K562 (cell line): ENCODE results near the gene MBNL2. TPM values are rescaled to one million over a fixed set of nuclear protein-coding genes. Genes with fewer than 3 reads are reported as not detected.

Experiments
- ATAC-seq: fragments of 200-7000 bp; cut with Tn5 transposase; 3 replicates; pipeline ENCODE4 v1.9.1; 2020; ENCODE audit warnings: moderate library complexity
- BruUV-seq: library from RNA; stranded (reverse); fragments of 400-500 nt; replicated peaks from 2 replicates; lab custom pipeline; 2021; lab: Mats Ljungman, UMichigan
- CTCF ChIA-PET: fragments of 300-600 bp; formaldehyde crosslinking; extraction: SDS; loops from one replicate; lab custom pipeline; 2021; ENCODE audit warnings: low intra/inter-chr PET ratio; lab: Yijun Ruan, JAX
- POLR2A ChIA-PET: fragments of 300-600, 350-650 bp; sonication (Branson Sonifier 250); formaldehyde crosslinking; extraction: SDS; loops from one replicate; lab custom pipeline; 2021; ENCODE audit warnings: antibody characterized with exemption, inconsistent platforms; lab: Yijun Ruan, JAX
- DNase-seq, 4 experiments: peaks; one replicate each; pipeline versions ENCODE4 v3.0.0 to v3.0.0-alpha.2; 2011 to 2018; ENCODE audit warnings: low spot score in 3 of 4, mixed read lengths in 3 of 4; ENCODE audit errors: extremely low read depth in 1 of 4
- FAIRE-seq: peaks from 2 replicates; lab custom pipeline; 2011; peaks lifted over from hg19 to GRCh38; lab: Jason Lieb, UNC
- H2AFZ ChIP-seq: 2 replicates; pipeline ENCODE4 v1.6.0; 2011; ENCODE audit warnings: low read depth, low read length, control low read depth, inconsistent platforms
- H3K27ac ChIP-seq: fragments of 200-600 bp; 3 replicates; pipeline ENCODE4 v1.8.0; 2011; ENCODE audit warnings: low read depth, mild to moderate bottlenecking, control low read depth, inconsistent platforms, low read length, moderate library complexity, mixed read lengths; ENCODE audit errors: extremely low read depth
- H3K27me3 ChIP-seq, 2 experiments: fragments of 300-600 bp in 1 of 2; 2 replicates in 1 of 2; 3 replicates in 1 of 2; pipeline versions ENCODE4 v1.6.0 to v1.8.0; 2011; ENCODE audit warnings: inconsistent platforms in 2 of 2, low read length in 2 of 2, mild to moderate bottlenecking in 1 of 2, mixed read lengths in 1 of 2, moderate library complexity in 1 of 2; ENCODE audit not compliant: control insufficient read depth in 2 of 2, insufficient read depth in 2 of 2
- H3K36me3 ChIP-seq: fragments of 300-600 bp; 3 replicates; pipeline ENCODE4 v1.8.0; 2011; ENCODE audit warnings: mild to moderate bottlenecking, low read length, inconsistent platforms; ENCODE audit not compliant: control insufficient read depth, insufficient read depth
- H3K4me1 ChIP-seq, 2 experiments: fragments of 200-600 bp in 1 of 2; replicated peaks in 1 of 2; 2 replicates in 1 of 2; 3 replicates in 1 of 2; pipeline versions ENCODE4 v1.5.1 to v1.8.0; 2011; ENCODE audit warnings: inconsistent platforms in 2 of 2, low read length in 2 of 2, mild to moderate bottlenecking in 1 of 2, mixed read lengths in 1 of 2, moderate library complexity in 1 of 2; ENCODE audit not compliant: control insufficient read depth in 2 of 2, insufficient read depth in 2 of 2
- H3K4me2 ChIP-seq: 2 replicates; pipeline ENCODE4 v1.6.1; 2011; ENCODE audit warnings: low read length, control low read depth, inconsistent platforms, mixed read lengths; ENCODE audit not compliant: insufficient read depth
- H3K4me3 ChIP-seq: fragments of 200-600 bp; sonication (generic), shearing (Covaris generic); 2 replicates; pipeline ENCODE4 v1.5.1; 2016; ENCODE audit warnings: control low read depth, inconsistent platforms
- H3K79me2 ChIP-seq: fragments of 200-600 bp; 3 replicates; pipeline ENCODE4 v1.8.0; 2011; ENCODE audit warnings: low read length, inconsistent platforms; ENCODE audit not compliant: control insufficient read depth, insufficient read depth
- H3K9ac ChIP-seq, 2 experiments: 2 replicates each; pipeline versions ENCODE4 v1.6.0 to v1.6.1; 2011; ENCODE audit warnings: low read depth in 2 of 2, low read length in 2 of 2, control low read depth in 1 of 2, inconsistent platforms in 1 of 2, mild to moderate bottlenecking in 1 of 2, mixed read lengths in 1 of 2; ENCODE audit not compliant: insufficient read depth in 1 of 2
- H3K9me1 ChIP-seq: one replicate; pipeline ENCODE4 v1.6.0; 2011; ENCODE audit warnings: inconsistent platforms, mild to moderate bottlenecking, low read length, moderate library complexity; ENCODE audit not compliant: control insufficient read depth, insufficient read depth
- H3K9me3 ChIP-seq: replicated peaks from 2 replicates; pipeline ENCODE4 v1.5.1; 2011; ENCODE audit warnings: low read depth, low read length, inconsistent platforms; ENCODE audit not compliant: control insufficient read depth, insufficient read depth
- H4K20me1 ChIP-seq: replicated peaks from 2 replicates; pipeline ENCODE4 v1.6.1; 2011; ENCODE audit warnings: low read length, inconsistent platforms, mixed read lengths; ENCODE audit not compliant: control insufficient read depth, insufficient read depth
- GTF2F1 ChIP-seq: IDR thresholded peaks from 2 replicates; pipeline ENCODE4 v1.6.1; 2011; ENCODE audit warnings: low read depth, low read length, improper control_type of control experiment
- PURB ChIP-seq: sonication (generic); formaldehyde crosslinking; IDR thresholded peaks from 2 replicates; pipeline ENCODE4 v1.9.0; 2021; ENCODE audit warnings: low read depth, mild to moderate bottlenecking, missing genetic modification reagents
- RBM22 ChIP-seq: fragments of 200-400 bp; formaldehyde crosslinking; IDR thresholded peaks from 2 replicates; pipeline ENCODE4 v1.6.1; 2018; ENCODE audit warnings: low read length, low read depth; ENCODE audit not compliant: poor library complexity, severe bottlenecking
- ZC3H8 ChIP-seq: fragments of 450-650 bp; IDR thresholded peaks from 2 replicates; pipeline ENCODE4 v1.6.1; 2017
- ZNF318 ChIP-seq, 2 experiments: fragments of 450-650 bp; IDR thresholded peaks; 2 replicates each; pipeline ENCODE4 v1.6.1; 2016; ENCODE audit warnings: mild to moderate bottlenecking in 2 of 2, borderline replicate concordance in 1 of 2, low read depth in 1 of 2, moderate library complexity in 1 of 2
- WGBS: fragments of 100-300 bp; shearing (Covaris generic); methylation state at CpG from one replicate; pipeline ENCODE4 v1.1.6; 2016; ENCODE audit warnings: low coverage, mixed read lengths; ENCODE audit not compliant: insufficient coverage; ENCODE audit errors: missing lambda C conversion rate; 5-methylcytosine and 5-hydroxymethylcytosine counted together
- in situ Hi-C: fragments of 300-500 bp; cut with MboI; formaldehyde crosslinking; loops from 4 replicates; pipeline ENCODE4 v1.15.0; 2018; ENCODE audit warnings: inconsistent platforms, mixed read lengths
- intact Hi-C: fragments of 100-400 bp; cut with micrococcal nuclease; formaldehyde crosslinking; loops from 2 replicates; pipeline ENCODE4 v1.14.2; 2022
- polyA plus RNA-seq, 8 experiments: library from polyadenylated mRNA; depleted of rRNA in 4 of 8; stranded (reverse) in 5 of 8; unstranded in 3 of 8; fragments of >200 nt; fragmentation: Nextera tagmentation in 2 of 8; fragmentation: Illumina TruSeq in 1 of 8; extraction: Ambion mirVana in 2 of 8; extraction: Trizol in 1 of 8; gene quantifications; 2 replicates each; pipeline versions ENCODE4 v1.2.1 to v1.2.3, GENCODE V29; 2011 to 2014; ENCODE audit warnings: inconsistent platforms in 1 of 8, missing spikeins in 1 of 8
- total RNA-seq, 7 experiments: library from RNA; depleted of rRNA in 6 of 7; stranded (reverse); fragments of >200 nt in 6 of 7; fragmentation: Illumina TruSeq in 2 of 7; extraction: Trizol in 2 of 7; gene quantifications; 2 replicates each; pipeline versions ENCODE4 v1.2.1 to v1.2.3, GENCODE V29; 2011 to 2021; ENCODE audit warnings: low replicate concordance in 1 of 7

MBNL2 gene
- total and polyA plus RNA-seq, 9 of the 15 experiments (the other 6 are each of a cell fraction or from before 2014, with no cell fraction given): 7.0 to 24.8 (median 13.8) TPM

GRCh38 chr13:97371486-97372109 lies 149.5 kb downstream of the MBNL2 start:
- BruUV-seq: no TSS peak

More at GRCh38 chr13:97371486-97372109, 149.5 kb downstream of the MBNL2 start:
- DNase-seq (no peak), FAIRE-seq (no peak), ATAC-seq (no peak)
- 90% methylated on average over 4 of the region's 7 CpGs for WGBS
- Histone ChIP-seq H2AFZ (no peak overlapping the region), H3K9me3 (no peaks in the 10 kb centered on the region), H3K4me3 (no peak overlapping the region), H4K20me1 (no peaks in the 10 kb centered on the region), H3K79me2 (no peaks in the 10 kb centered on the region), H3K27me3 (no peaks in the 10 kb centered on the region), H3K4me2 (no peak overlapping the region), H3K36me3 (peaks cover 14% of the 10 kb centered on the region; the same call in 2 of the 3 replicates), H3K9ac (no peak overlapping the region), H3K9me1 (no peaks in the 10 kb centered on the region), H3K4me1 (no peaks in the 10 kb centered on the region), H3K27ac (no peak overlapping the region)
- intact Hi-C loops: no loop called here
- TF ChIP-seq ZNF318 (IDR thresholded peaks at IDR 0.05; ENCODE audit: borderline replicate concordance in 1 of 2, low read depth in 1 of 2) (no peak), GTF2F1 (no peak), RBM22 (peak; percentile 41), PURB (CRISPR knock-in tag) (no peak), ZC3H8 (no peak)
- ChIA-PET CTCF (no interaction called here), POLR2A (interaction anchor here (0.6 kb wide), 1 partner anchor 224 kb away, joined by 4 read pairs; no protein-coding TSS in a partner anchor)
- in situ Hi-C loops: no loop called here
